Kidney (tissue), 14 donors: ENCODE results near the gene HAP1. TPM values are rescaled to one million over a fixed set of nuclear protein-coding genes. Genes with fewer than 3 reads are reported as not detected.

ENCODE experiments used
- DNase-seq, 5 donors: peaks; one replicate each; pipeline ENCODE4 v3.0.0-alpha.2; 2013 to 2020
- FAIRE-seq: peaks from 2 replicates; lab custom pipeline; 2012; peaks lifted over from hg19 to GRCh38; lab: Jason Lieb, UNC
- H3K27ac ChIP-seq, 2 donors: one replicate each; pipeline ENCODE4 v1.7.0; 2013; ENCODE audit warnings: low read depth in 2 of 2, low read length in 2 of 2, inconsistent platforms in 1 of 2
- H3K27me3 ChIP-seq: one replicate; pipeline ENCODE4 v1.7.1; 2013; ENCODE audit warnings: low read length, inconsistent platforms; ENCODE audit not compliant: control insufficient read depth, insufficient read depth
- H3K36me3 ChIP-seq, 3 donors: one replicate each; pipeline versions ENCODE4 v1.7.0 to v1.7.1; 2013; ENCODE audit warnings: low read length in 3 of 3, control low read depth in 1 of 3, inconsistent platforms in 1 of 3; ENCODE audit not compliant: insufficient read depth in 3 of 3, control insufficient read depth in 2 of 3
- H3K4me1 ChIP-seq, 3 donors: one replicate each; pipeline versions ENCODE4 v1.7.0 to v1.7.1; 2013; ENCODE audit warnings: low read length in 3 of 3, inconsistent platforms in 1 of 3, low read depth in 1 of 3; ENCODE audit not compliant: control insufficient read depth in 2 of 3, insufficient read depth in 2 of 3
- H3K4me3 ChIP-seq, 3 donors: one replicate each; pipeline versions ENCODE4 v1.7.0 to v1.8.1; 2013; ENCODE audit warnings: low read length in 3 of 3, control low read depth in 1 of 3, inconsistent platforms in 1 of 3
- H3K9ac ChIP-seq, 3 donors: one replicate each; pipeline versions ENCODE4 v1.7.0 to v1.7.1; 2013; ENCODE audit warnings: low read length in 3 of 3, control low read depth in 1 of 3, inconsistent platforms in 1 of 3
- H3K9me3 ChIP-seq, 3 donors: one replicate each; pipeline versions ENCODE4 v1.7.0 to v1.7.1; 2013; ENCODE audit warnings: low read length in 3 of 3, control low read depth in 1 of 3, inconsistent platforms in 1 of 3; ENCODE audit not compliant: control insufficient read depth in 2 of 3, insufficient read depth in 1 of 3
- CTCF ChIP-seq: IDR thresholded peaks from 3 replicates; pipeline ENCODE4 v1.5.1; 2012; ENCODE audit warnings: mild to moderate bottlenecking, moderate library complexity, borderline replicate concordance; ENCODE audit not compliant: insufficient read depth; ENCODE audit errors: extremely low read depth
- intact Hi-C: fragments of 100-400 bp; cut with DNase I; formaldehyde crosslinking; loops from one replicate; pipeline ENCODE4 v1.11.1; 2022
- polyA plus RNA-seq: library from polyadenylated mRNA; stranded (reverse); fragments of 350-450 nt; fragmentation: Illumina TruSeq; extraction: RNeasy Lipid Tissue Mini Kit (QIAGEN cat#74804); gene quantifications from one replicate; pipeline ENCODE4 v1.2.3, GENCODE V29; 2014; ENCODE audit warnings: low read depth, low replicate concordance; ENCODE audit not compliant: insufficient read depth
- total RNA-seq: library from RNA; stranded (reverse); fragmentation: NEBNext Ultra II Directional; extraction: Animal tissue kit (Norgen Biotek cat#: 25700); gene quantifications from one replicate; pipeline ENCODE4 v1.2.1, GENCODE V29; 2021
- donor health status: control.
- donor health status: control.
- donor health status: control.
- donor health status: control.
- donor health status: control.
- donor health status: DM: yes; HTN: yes; CAD: no.
- donor health status: Normal renal cell carcinoma (clear cell type).

Gene HAP1
- total and polyA plus RNA-seq, 2 donors from 2014 or later = 0.99 to 1.3 TPM

- no peak for DNase-seq
- no peak for TF ChIP-seq CTCF
Measured at GRCh38 chr17:41762841-41763240, 28.4 kb upstream of the HAP1 start.

GRCh38 chr17:41762391-41762790 lies 27.9 kb upstream of the HAP1 start:
- H3K4me3 ChIP-seq = no peak overlapping the region
- peaks cover 15 to 66% (median 58%) of the 10 kb centered on the region in 3 donors for H3K36me3 ChIP-seq
- FAIRE-seq = no peak
- no peaks in the 10 kb centered on the region for H3K9me3 ChIP-seq
- TF ChIP-seq CTCF = no peak
- H3K9ac ChIP-seq = no peak overlapping the region
- H3K27me3 ChIP-seq = no peaks in the 10 kb centered on the region
- H3K27ac ChIP-seq = no peak overlapping the region
- DNase-seq = no peak
- intact Hi-C loops = no loop called here
- no peaks in the 10 kb centered on the region for H3K4me1 ChIP-seq

More at GRCh38 chr17:41762841-41763240, 28.4 kb upstream of the HAP1 start:
- Histone ChIP-seq H3K9ac (no peak overlapping the region), H3K36me3 (peaks cover 16 to 66% (median 57%) of the 10 kb centered on the region in 3 donors), H3K4me1 (no peaks in the 10 kb centered on the region), H3K27me3 (no peaks in the 10 kb centered on the region), H3K27ac (no peak overlapping the region), H3K4me3 (no peak overlapping the region), H3K9me3 (no peaks in the 10 kb centered on the region)
- no peak for FAIRE-seq
- intact Hi-C loops = no loop called here

- no peaks in the 10 kb centered on the region for H3K4me1 ChIP-seq
- no peak for TF ChIP-seq CTCF
- FAIRE-seq (no peak), DNase-seq (no peak)
- no peak overlapping the region for H3K4me3 ChIP-seq
- intact Hi-C loops = no loop called here
- peaks cover 15 to 73% (median 58%) of the 10 kb centered on the region in 3 donors for H3K36me3 ChIP-seq
- no peak overlapping the region for H3K9ac ChIP-seq
- no peaks in the 10 kb centered on the region for H3K9me3 ChIP-seq
- no peaks in the 10 kb centered on the region for H3K27me3 ChIP-seq
- no peak overlapping the region for H3K27ac ChIP-seq
Measured at GRCh38 chr17:41760878-41761277, 26.4 kb upstream of the HAP1 start.

GRCh38 chr17:41758601-41759000 lies 24.2 kb upstream of the HAP1 start:
- Histone ChIP-seq H3K9me3 (no peaks in the 10 kb centered on the region), H3K9ac (no peak overlapping the region), H3K36me3 (peaks cover 10 to 72% (median 48%) of the 10 kb centered on the region in 3 donors), H3K4me3 (no peak overlapping the region), H3K27ac (no peak overlapping the region), H3K27me3 (no peaks in the 10 kb centered on the region), H3K4me1 (no peaks in the 10 kb centered on the region)
- intact Hi-C loops = no loop called here
- no peak for FAIRE-seq
- no peak for DNase-seq
- TF ChIP-seq CTCF = no peak
